Measurements from ENCODE around the gene SHH. TPM values are rescaled to one million over a fixed set of nuclear protein-coding genes. Genes with fewer than 3 reads are reported as not detected.

Gene SHH
- polyA plus RNA-seq, 4 donors: 2.3 to 4.9 (median 2.9) TPM

DNA sequence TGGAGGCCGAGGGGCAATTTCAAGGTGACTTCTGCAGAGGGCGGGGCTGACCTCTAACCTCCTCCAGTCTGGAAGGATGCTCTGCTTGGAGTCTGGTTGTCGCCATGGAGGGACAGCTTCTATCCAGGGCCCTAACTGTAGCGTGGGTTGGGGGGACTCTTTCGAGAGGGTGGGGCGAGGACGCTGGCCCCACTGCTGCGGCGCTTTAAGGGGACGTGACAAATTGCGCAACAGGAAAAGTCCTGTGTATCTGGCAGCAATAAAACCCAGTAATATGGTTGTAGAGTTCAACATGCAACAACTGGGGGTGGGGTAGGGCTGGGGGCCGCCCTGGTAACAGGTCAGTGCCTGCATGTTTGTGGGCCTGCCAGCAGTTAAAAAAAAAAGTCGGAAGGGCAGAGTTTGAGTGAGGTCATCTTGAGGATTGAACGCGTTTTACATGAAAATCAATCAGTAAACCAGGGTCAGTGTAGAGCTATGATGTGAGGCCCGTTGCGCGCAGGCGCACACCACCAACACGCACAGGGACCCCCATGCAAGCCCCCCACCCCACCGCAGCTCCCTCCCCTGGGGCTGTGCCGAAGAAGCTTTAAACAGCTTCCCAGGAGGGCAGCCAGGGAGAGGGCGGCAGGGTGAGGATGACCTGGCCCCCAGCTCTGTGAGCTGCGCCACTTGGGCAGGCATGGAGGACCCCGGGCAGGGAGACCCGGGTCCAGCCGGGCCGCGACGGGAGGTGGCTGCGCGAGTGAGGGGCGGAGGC is 4.3 kb downstream of the SHH start:
- no peak for DNase-seq (ENCODE audit: low read depth in 4 of 4, low spot score in 3 of 4)

DNA sequence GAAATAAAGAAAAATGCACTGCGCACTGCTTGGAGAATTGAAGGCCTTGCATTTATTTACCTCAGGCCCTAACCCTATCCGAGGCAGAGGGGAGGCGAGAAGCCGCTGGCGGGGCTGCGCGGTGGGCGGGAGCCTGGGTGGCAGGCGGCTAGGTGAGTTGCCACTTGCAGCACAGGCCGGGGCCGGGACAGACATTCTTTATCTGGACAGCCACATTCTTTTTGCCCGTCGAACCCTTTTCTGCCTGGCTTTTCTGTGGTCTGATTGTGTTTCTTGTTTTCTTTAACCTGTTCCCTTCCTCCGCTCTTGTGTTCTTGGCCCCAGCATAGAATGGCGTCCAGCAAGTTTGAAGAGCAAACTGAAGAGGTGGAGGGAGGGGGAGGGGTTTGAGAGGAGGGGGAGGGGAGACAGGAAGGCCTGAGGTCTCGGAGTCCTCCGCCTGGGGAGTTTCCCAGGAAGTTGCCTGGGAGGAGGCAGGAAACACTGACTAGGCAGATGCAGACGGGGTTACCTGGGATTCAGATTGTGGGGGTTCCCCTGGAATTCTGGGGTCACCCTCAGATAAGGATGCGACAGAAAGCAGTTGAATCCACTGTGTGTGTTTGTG is 5.1 kb downstream of the SHH start:
- no peak for DNase-seq (ENCODE audit: low read depth in 4 of 4, low spot score in 3 of 4)

DNA sequence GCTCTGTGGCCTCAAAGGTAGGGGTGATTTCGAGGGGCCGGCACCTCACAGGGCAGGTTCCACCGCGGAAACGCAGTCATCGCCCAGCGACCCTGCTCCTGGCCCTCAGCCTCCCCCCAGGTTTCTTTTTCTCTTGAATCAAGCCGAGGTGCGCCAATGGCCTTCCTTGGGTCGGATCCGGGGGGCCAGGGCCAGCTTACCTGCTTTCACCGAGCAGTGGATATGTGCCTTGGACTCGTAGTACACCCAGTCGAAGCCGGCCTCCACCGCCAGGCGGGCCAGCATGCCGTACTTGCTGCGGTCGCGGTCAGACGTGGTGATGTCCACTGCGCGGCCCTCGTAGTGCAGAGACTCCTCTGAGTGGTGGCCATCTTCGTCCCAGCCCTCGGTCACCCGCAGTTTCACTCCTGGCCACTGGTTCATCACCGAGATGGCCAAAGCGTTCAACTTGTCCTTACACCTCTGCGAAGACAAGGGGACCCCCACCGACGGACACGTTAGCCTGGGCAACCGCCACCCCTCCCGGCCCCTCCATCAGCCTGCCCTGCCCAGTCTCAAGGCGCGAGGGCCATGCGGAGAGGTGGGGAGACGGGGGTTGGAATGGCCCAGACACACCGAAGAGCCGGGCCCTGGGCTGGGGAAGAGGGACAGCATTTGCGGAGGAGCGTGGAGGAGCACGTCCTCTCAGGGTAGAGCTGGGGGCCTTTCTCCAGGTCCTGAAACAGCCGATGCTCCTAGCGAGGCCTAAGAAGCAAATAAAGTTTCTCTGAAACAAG is 6.0 kb downstream of the SHH start:
- no peak for DNase-seq (ENCODE audit: low read depth in 4 of 4, low spot score in 3 of 4)

DNA sequence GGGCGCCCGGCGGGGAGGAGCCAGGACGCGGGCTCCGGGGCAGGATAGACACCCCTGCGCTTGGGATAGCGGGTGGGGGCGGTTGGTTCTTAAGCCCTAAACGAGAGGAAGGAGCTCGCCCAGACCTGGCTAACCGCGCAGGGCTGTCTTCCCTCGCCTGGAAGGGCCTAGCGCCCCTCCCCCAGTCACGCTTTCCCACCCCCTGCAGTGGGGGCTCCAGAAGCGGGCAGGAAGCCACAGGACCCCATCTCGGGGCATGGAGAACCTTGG is 6.5 kb downstream of the SHH start:
- no peak for DNase-seq (ENCODE audit: low read depth in 4 of 4, low spot score in 3 of 4)

DNA sequence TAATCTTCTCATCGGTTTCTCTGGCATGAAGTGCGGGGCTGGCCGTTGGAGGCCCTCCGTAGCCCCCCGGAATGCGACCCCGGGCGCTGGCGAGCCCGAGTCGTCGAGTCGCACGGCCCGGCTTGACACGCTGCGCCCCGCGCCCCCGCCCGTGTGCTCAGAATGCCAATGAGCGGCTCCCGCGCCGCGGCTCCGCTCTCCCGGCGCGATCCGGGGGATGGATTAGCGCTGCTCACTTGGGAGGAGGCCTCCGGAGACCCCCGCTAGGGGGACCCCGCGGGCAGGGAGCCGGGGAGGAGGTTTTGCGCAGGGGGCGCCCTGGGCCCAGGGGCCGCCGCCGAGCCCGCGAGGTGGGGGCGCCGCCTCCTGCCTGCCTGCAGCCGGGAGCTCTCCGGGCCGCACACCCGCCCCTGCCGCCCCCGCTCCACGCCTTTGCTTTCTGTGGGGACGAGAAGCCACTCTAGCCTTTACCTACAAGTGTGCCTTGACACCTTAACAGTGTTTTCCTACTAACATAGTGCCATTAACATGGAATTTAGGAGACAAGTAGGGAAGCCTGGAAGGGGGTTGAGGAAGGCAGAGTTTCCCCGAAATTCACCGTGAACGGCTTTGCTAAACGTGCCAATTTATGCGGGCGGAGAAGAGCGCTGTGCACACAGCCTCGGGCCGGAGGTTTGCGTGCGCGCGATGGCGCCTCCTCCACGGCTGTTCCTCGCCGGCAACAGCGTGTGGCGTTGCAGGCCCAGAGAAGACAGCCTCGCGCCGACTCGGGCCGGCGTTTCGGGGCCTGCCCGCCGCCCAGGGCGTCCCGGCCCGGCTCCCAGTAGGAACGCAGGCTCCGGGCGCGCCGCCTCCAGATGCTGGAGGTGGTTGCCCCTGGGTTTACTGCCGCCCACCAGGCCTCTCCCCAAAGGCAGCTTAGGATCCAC is 7.1 kb downstream of the SHH start:
- no peak for DNase-seq (ENCODE audit: low read depth in 4 of 4, low spot score in 3 of 4)

DNA sequence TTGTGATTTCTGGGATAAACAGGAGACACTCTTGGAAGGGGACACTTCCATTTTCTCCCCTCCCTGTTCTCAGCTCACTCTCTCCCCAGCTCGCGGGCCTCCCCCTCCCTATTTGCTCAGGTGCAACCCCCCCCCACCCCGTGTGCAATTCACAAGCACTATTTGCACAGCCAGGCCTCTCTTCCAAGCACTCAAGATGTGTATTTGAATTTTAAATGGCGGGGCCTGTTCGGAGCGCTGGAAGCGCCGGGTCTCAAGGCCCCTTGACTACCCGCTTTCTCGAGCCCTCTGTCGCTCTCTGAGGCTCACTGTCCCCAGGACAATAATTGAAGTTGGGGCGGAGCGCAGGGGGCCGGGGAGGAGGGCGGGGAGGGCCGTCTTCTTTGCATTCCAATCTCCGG is 7.8 kb downstream of the SHH start:
- DNase-seq (ENCODE audit: low read depth in 4 of 4, low spot score in 3 of 4): no peak

DNA sequence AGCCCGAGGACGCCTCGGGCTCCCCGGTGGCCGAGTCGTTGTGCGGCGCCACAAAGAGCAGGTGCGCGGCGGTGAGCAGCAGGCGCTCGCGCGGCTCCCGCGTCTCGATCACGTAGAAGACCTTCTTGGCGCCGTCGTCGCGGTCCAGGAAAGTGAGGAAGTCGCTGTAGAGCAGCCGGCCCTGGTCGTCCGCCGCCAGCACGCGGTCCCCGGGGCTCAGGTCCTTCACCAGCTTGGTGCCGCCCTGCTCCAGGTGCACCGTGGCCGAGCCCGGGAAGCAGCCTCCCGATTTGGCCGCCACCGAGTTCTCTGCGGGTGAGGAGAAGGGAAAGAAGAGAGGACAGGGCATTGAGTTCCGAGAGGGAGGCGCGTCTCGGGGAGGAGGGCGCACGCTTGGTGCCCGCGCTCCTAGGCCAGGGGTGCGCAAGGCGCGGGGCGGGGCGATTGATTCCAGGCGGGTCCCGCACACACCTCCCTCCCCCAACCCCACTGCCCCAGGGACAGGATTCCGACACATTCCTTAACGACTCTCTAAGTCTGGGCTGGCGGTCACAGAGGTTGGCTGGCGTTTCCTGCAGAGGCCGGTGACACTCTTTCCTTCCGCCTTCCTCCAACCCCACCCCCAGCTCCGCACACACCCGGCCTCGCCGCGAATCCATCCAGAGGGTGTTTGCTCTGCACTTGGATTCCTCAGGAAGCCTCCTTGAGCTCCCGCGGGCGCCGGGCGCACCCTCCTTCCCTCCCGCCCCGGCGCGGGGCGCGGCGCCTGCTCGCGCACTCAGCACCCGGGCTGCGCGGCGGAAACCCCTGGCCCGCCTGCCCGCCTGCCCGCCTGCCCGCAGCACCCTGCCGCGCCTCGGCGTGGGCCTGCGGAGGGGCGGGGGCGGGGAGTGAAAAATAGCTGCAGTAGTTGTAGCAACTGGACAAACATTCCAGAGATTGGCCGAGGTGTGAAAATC is 8.6 kb downstream of the SHH start:
- no peak for DNase-seq (ENCODE audit: low read depth in 4 of 4, low spot score in 3 of 4)

DNA sequence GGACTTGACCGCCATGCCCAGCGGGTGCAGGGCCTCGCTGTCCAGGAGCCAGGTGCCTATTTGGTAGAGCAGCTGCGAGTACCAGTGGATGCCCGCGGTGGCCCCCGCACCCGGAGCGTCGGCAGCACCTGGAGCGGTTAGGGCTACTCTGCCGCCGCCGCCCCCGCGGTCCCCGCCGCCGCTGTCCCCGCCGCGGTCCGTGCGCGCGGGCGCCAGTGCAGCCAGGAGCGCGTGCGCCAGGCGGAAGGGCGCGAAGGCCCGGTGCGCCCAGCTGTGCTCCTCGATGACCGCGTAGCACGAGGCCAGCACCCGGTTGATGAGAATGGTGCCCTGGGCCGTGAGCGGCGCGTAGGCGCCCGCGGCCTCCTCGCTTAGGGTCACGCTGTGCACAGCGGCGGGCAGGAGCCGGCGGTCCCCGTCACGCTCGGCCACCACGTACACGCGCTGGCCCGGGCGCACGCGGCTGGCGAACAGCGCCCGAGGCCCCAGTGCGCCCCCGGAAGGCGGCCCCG is 9.3 kb downstream of the SHH start:
- no peak for DNase-seq (ENCODE audit: low read depth in 4 of 4, low spot score in 3 of 4)

DNA sequence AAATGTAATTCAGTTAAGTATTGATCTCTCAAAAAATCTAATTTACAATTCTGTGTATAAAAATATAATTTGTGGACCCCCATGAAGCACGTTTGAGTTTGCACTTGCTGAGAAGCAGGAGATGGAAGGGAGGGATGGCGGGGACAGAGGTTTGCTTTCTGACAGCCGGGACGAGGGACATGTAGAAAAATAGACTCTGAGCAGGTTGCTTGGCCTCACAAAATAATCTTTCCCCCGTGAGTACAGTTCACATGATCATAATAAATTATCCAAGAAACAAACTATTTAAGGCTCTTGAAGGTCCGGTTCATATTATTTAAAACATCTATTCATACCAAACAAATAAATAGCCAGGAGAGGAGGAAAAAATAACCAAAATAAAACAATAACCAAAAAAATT is 10.0 kb downstream of the SHH start:
- no peak for DNase-seq (ENCODE audit: low read depth in 4 of 4, low spot score in 3 of 4)

DNA sequence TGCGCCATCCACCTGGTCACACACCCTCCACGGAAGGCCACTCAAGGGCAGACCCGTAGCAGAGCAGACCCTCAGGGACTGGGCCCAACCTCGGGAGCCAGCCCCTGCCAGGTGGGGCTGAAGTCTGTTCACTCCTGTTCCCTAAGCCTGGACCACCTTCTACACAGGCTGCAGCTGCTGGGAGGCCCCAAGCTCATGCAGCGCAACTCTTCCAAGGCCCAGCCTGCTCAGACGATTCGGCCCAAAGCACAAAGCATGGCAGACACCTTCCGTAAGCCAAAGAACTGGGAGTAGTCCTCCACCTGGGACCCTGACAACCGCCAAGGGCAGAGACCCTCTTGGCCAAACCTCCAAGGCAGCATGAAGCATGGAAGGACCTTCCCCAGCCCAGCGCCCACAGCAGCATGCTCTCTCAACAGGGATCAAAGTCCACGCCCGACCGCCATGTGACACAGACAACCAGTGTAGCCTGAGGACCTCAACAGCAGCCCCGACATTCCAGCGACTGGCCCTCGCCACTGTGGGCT is 11.5 kb downstream of the SHH start:
- DNase-seq (ENCODE audit: low read depth in 4 of 4, low spot score in 3 of 4): no peak

DNA sequence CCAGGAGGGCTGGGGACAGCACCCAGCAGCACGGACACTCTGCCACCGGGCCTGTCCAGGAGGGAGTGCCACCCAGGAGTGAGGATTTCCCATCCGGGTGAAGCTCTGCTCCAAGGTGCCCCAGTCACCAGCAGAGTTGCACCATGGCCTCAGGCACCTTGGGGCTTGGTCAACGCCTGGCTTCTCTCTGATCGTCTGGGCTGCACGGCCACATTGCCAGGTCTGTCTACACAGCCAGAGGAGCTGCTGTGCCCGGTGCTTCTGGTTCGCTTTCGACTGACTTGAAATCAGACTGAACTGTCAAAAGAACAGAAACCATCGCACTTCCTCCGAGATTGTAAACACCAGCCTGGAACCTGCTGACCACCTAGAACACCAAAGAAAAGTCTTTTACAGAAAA is 12.0 kb downstream of the SHH start:
- DNase-seq (ENCODE audit: low read depth in 4 of 4, low spot score in 3 of 4): no peak

DNA sequence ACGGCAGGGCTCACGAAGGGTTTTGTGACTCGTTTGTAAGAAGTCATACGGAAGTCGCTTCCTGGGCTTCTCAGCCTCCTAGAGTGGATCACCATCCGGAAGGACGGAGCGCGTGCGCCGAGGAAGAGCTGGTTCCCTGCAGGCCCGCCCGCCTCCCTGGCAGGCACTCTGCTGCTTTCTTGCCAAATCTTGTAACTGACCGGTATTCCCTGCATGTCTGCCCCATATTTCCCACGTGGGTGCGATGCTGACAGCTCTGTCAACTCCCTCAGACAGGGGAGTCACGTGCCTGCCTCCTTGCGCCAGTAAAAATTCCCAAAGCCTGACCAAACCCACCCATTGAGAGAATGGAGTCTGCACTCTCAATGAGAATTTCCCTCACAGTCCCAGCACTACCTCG is 12.7 kb downstream of the SHH start:
- DNase-seq (ENCODE audit: low read depth in 4 of 4, low spot score in 3 of 4): no peak

DNA sequence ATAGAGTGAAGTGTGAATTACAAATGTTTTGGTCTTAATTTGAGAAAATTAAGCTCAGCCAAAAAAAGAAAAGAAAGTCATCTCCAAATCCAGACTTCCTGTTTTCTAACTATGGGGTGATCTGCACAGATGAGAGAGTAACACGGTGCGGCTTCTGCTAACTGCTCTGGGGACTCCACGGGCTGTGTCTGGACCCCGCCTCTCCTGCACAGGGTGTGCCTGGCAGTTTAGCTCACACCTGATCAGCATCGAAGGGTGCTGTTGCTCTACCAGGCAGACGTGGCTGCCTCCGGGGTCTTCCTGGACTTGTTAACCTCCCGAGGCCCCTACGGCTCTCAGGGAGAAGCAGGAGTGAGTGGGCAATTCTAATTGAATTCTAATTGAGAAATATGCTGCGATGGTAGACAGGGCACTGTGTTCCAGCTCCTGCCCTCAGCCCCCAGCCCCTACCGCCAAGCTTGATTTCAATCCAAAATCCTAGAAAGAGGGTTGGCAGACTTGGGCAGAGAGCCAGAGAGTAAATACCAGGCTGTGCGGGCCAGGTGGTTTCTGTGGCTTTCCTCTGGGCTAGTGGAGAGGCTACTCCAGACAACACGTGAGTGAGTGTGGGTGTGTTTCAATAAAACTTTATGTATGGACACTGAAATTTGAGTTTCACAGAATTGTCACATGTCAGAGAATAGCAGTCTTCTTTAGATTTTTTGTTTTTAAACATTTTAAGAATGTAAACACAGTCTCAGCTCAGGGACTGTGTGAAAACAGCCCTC is 13.4 kb downstream of the SHH start:
- DNase-seq (ENCODE audit: low read depth in 4 of 4, low spot score in 3 of 4): no peak

DNA sequence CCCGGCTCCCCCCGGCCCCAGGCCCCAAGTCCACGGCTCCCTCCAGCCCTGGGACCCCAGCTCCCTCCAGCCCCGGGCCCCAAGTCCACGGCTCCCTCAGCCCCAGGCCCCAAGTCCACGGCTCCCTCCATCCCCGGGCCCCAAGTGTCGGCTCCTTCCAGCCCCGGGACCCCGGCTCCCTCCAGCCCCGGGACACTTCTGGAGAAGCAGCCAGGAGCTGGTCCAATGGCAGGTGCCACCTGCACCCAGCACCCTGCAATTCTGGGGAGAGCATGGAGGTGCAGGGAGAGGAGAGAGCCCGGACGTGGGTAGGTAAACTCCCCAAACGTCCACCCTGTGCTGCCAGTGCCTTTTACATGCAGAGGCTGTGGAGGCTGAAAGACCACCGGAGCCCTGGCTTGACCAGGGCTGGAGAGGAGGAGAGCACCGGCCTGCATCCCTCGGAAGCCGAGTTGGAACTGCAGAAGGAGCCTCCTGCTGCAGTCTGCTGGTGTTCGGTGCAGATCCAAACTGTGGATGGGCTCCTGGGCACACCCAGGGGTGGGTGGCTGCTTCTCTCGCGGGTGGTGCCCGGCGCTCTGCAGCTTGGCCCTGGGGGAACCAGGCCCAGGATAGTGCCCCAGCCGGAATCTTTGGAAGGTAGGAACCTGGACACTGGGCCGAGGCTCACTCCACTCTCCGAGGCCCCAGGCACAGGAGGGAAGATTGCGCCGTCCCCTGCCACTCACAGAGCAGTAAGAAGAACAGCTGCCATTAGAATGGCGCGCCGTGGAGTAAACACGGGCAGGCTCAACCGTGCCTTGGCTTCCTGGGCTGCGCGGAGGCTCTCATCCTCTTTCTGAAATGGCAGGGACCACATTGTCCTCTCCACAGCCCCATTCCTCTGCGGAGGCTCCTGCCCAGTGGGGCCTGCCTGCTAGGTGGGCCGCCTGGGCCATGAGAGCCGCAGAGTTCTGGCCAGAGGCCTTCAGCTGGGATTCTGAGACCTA is 14.7 kb downstream of the SHH start:
- DNase-seq (ENCODE audit: low read depth in 4 of 4, low spot score in 3 of 4): no peak

DNA sequence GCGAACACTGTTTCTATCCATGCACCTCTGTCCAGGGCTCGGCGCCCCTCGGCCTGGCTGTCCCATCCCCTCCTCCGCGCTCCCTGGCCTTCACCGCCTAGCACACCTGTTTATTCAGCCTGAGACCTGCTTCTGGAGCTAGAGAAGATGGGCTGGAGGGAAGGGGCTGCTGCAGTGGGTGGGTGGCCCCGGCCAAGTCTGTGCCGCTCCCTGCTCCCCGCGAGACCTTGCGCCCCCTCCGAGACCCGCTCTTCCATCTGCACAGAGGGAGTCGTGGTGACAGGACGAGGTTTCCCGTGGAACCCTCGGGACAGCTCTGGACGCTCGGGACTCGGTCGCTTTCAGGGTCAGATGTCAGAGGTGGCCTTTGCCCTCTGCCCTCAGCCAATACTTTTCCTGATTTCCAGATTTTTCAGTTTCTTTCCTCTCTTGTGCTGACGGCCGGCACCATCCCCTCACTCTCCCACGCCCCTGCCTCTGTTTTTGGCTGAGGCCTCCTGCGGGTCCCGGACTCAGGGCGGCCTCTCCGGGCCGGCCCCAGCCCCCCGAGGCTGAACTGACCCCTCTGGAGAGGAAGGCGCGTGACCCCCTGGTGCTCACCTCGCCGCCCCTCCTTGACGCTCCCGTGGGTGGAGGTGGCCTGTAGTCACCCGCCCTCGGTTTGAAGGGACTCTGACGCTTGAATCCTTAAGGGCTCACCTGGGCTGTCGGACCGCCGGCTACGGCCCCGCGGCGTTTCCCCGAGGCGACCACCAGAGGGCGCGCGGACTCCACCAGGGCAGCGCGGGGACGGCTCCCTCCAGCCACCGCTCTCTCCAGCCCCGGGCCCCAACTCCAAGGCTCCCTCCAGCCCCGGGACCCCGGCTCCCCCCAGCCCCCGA is 15.6 kb downstream of the SHH start:
- DNase-seq (ENCODE audit: low read depth in 4 of 4, low spot score in 3 of 4): no peak

DNA sequence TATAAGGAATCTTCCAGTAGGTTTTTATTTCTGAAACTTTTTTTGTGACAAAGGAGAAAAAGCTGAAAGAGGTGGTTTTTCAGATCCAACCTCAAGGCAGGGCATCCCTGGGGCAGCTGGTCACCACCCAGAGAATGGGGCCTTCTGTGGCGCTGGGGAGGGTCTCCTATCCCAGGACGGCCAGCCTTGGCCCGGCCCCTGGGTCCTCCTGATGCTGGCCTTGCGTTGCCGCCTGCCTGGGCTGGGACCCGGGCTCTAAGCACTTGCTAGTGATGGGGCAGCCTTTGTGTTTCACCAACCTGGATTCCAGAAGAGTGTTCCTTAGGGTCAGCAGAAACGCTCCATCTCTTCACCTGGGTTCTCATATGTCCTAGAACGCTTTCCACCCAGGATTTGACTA is 16.3 kb downstream of the SHH start:
- DNase-seq (ENCODE audit: low read depth in 4 of 4, low spot score in 3 of 4): no peak

DNA sequence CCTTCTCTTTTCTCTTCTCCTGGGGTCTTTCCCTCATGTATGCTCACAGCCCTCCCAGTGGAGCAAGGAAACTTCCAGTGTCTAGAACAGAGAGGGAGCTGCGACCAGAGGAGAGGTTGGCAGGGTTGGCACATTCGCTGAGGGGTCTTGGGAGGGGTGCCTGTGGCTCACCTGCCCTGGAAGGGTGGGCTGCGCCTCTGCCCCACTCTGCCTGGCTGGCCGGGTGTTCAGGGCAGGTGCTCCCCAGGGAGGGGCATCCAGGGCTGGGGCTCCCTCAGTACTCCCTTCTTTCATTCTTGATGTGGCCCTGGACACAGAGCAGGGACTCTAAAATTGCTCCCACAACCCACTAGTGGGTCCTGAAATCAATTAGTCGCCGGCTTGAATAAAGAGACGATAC is 16.9 kb downstream of the SHH start:
- no peak for DNase-seq (ENCODE audit: low read depth in 4 of 4, low spot score in 3 of 4)
